ENCODE data around the gene TUBA3D.
"Not testable (repeated sequence)": the region's sequence is repeated elsewhere in the genome, so short reads cannot be mapped to it uniquely, and the experiment has no call there.

Gene TUBA3D

DNA sequence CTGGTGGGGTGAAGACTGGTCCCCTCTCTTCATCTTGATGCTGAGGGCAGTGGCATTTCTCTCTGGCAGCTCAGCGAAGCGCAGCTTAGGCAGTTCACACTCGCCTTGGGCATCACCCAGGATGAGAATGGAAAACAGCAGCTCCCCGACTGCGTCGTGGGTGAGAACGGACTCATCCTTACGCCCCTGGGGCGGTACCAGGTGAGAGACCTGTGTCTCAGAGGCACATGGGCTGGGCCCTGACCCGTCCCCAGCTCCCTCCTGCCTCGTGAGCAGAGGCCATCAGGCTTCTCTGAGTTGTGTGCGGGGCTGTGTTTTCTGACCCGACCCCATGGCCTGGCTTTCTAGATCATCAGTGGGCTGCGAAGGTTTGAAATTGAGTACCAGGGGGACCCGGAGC, 43.5 kb downstream of the TUBA3D start:
- Histone ChIP-seq H3K9ac (ENCODE audit: low read depth, low read length) (no peak overlapping the region), H3K27ac (ENCODE audit: low read length) (no peak overlapping the region)
- no peak for ATAC-seq (ENCODE audit: insufficient read depth, low read depth)

DNA sequence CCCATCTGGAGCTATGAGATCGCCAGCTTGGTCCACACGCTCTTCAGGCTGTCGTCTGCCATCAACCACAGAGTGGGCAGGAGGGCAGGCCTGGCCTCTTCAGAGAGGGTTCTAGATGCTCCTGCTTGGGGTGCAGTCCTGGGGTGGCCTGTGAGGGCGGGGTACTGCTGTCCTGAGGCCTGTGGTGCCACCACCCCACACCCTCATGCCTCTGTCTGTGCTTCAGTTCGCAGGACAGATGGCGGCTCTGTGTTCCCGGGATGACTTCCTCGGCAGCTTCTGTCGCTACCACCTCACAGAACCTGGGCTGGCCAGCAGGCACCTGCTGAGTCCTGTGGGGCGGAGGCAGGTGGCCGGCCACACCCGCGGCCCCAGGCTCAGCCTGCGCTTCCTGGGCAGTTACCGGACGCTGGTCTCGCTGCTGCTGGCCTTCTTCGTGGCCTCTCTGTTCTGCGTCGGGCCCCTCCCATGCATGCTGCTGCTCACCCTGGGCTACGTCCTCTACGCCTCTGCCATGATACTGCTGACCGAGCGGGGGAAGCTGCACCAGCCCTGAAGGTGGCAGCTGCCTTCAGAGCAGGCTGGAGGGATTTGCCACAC, 44.1 kb downstream of the TUBA3D start:
- H3K36me3 ChIP-seq (ENCODE audit: insufficient read depth, low read length), result peaks cover 46% of the 10 kb centered on the region
- not testable (repeated sequence) for H3K4me2 ChIP-seq (ENCODE audit: insufficient read depth, low read length); DNase-seq; H3K9ac ChIP-seq (ENCODE audit: low read depth, low read length); H3K9me3 ChIP-seq (ENCODE audit: insufficient read depth, low read length, severe bottlenecking); H3K4me3 ChIP-seq (ENCODE audit: low read depth in 1 of 2, low read length in 2 of 2); H3K27ac ChIP-seq (ENCODE audit: low read length); H3K27me3 ChIP-seq (ENCODE audit: insufficient read depth, low read length, poor library complexity); H4K20me1 ChIP-seq (ENCODE audit: insufficient read depth, low read length); H3K4me1 ChIP-seq (ENCODE audit: insufficient read depth, low read length); H2AFZ ChIP-seq (ENCODE audit: low read depth, low read length); H3K79me2 ChIP-seq (ENCODE audit: insufficient read depth, low read length); ATAC-seq (ENCODE audit: insufficient read depth, low read depth)

More for the DNA sequence above, 43.5 kb downstream of the TUBA3D start:
- H3K4me1 ChIP-seq (ENCODE audit: insufficient read depth, low read length), result no peaks in the 10 kb centered on the region
- TF ChIP-seq, protein P1, sequence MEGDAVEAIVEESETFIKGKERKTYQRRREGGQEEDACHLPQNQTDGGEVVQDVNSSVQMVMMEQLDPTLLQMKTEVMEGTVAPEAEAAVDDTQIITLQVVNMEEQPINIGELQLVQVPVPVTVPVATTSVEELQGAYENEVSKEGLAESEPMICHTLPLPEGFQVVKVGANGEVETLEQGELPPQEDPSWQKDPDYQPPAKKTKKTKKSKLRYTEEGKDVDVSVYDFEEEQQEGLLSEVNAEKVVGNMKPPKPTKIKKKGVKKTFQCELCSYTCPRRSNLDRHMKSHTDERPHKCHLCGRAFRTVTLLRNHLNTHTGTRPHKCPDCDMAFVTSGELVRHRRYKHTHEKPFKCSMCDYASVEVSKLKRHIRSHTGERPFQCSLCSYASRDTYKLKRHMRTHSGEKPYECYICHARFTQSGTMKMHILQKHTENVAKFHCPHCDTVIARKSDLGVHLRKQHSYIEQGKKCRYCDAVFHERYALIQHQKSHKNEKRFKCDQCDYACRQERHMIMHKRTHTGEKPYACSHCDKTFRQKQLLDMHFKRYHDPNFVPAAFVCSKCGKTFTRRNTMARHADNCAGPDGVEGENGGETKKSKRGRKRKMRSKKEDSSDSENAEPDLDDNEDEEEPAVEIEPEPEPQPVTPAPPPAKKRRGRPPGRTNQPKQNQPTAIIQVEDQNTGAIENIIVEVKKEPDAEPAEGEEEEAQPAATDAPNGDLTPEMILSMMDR (IDR thresholded peaks at IDR 0.05; ENCODE audit: borderline replicate concordance, extremely low read depth, low read length, poor library complexity, severe bottlenecking), result no peak
- no peak for TF ChIP-seq EZH2 (IDR thresholded peaks at IDR 0.05; ENCODE audit: borderline replicate concordance, low read depth, low read length, severe bottlenecking)
- H3K79me2 ChIP-seq (ENCODE audit: insufficient read depth, low read length), result no peaks in the 10 kb centered on the region
- H3K36me3 ChIP-seq (ENCODE audit: insufficient read depth, low read length), result peaks cover 46% of the 10 kb centered on the region
- no peak for DNase-seq
- H3K4me2 ChIP-seq (ENCODE audit: insufficient read depth, low read length), result no peak overlapping the region
- H3K27me3 ChIP-seq (ENCODE audit: insufficient read depth, low read length, poor library complexity), result no peaks in the 10 kb centered on the region
- no peaks in the 10 kb centered on the region for H3K9me3 ChIP-seq (ENCODE audit: insufficient read depth, low read length, severe bottlenecking)
- no peak overlapping the region for H2AFZ ChIP-seq (ENCODE audit: low read depth, low read length)
- peaks cover 3% of the 10 kb centered on the region for H4K20me1 ChIP-seq (ENCODE audit: insufficient read depth, low read length)
- no peak overlapping the region for H3K4me3 ChIP-seq (ENCODE audit: low read depth in 1 of 2, low read length in 2 of 2)

DNA sequence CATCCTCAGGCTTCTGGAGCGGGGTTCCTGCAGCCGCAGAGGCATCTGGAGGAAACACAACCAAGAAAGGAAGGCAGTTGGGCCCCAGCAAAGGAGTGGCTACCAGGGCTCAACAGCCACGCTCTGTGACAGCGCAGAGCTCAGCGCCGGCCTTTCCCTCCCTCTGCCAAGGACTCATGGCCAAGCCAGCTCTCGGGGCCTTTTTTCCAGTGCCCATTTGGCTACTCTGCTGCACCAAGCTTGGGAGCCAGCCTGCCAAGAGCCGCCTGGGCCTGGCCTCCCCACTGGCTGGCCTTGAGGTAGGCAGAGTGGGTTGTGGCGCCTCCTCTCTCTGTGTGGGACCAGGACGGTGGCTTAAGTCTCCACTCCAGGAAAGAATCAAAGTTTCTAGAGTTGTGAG, 44.6 kb downstream of the TUBA3D start:
- Histone ChIP-seq H3K4me1 (ENCODE audit: insufficient read depth, low read length) (no peaks in the 10 kb centered on the region), H3K4me2 (ENCODE audit: insufficient read depth, low read length) (no peak overlapping the region), H4K20me1 (ENCODE audit: insufficient read depth, low read length) (peaks cover 3% of the 10 kb centered on the region), H3K9ac (ENCODE audit: low read depth, low read length) (no peak overlapping the region), H3K36me3 (ENCODE audit: insufficient read depth, low read length) (peaks cover 42% of the 10 kb centered on the region), H2AFZ (ENCODE audit: low read depth, low read length) (no peak overlapping the region), H3K27ac (ENCODE audit: low read length) (no peak overlapping the region), H3K27me3 (ENCODE audit: insufficient read depth, low read length, poor library complexity) (no peaks in the 10 kb centered on the region), H3K9me3 (ENCODE audit: insufficient read depth, low read length, severe bottlenecking) (no peaks in the 10 kb centered on the region), H3K4me3 (ENCODE audit: low read depth in 1 of 2, low read length in 2 of 2) (no peak overlapping the region), H3K79me2 (ENCODE audit: insufficient read depth, low read length) (no peaks in the 10 kb centered on the region)
- TF ChIP-seq, protein P1 (IDR thresholded peaks at IDR 0.05; ENCODE audit: borderline replicate concordance, extremely low read depth, low read length, poor library complexity, severe bottlenecking), result no peak
- no peak for TF ChIP-seq EZH2 (IDR thresholded peaks at IDR 0.05; ENCODE audit: borderline replicate concordance, low read depth, low read length, severe bottlenecking)
- ATAC-seq (ENCODE audit: insufficient read depth, low read depth), result no peak
- DNase-seq, result no peak

DNA sequence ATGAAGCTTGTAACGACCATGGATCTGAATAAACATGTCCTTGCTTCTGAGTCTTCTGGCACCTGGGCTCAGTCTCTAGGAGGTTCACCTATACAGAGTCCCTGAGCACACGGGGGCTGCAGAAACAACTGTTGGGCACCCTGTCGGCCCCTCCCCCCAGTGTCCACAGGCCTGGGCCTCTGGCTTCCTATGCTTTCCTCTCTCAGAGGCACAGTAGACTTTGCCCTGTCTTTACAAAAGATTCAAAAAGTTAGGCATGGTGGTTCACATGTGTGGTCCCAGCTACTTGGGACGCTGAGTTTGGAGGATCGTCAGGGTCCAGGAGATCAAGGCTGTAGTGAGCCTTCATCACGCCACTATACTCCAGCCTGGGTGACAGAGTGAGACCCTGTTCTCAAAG, 45.6 kb downstream of the TUBA3D start:
- H3K36me3 ChIP-seq (ENCODE audit: insufficient read depth, low read length), result peaks cover 39% of the 10 kb centered on the region
- not testable (repeated sequence) for H3K27me3 ChIP-seq (ENCODE audit: insufficient read depth, low read length, poor library complexity); ATAC-seq (ENCODE audit: insufficient read depth, low read depth); H3K4me3 ChIP-seq (ENCODE audit: low read depth in 1 of 2, low read length in 2 of 2); H3K9ac ChIP-seq (ENCODE audit: low read depth, low read length); DNase-seq; H3K79me2 ChIP-seq (ENCODE audit: insufficient read depth, low read length); H3K27ac ChIP-seq (ENCODE audit: low read length); H3K4me2 ChIP-seq (ENCODE audit: insufficient read depth, low read length); H3K4me1 ChIP-seq (ENCODE audit: insufficient read depth, low read length); H2AFZ ChIP-seq (ENCODE audit: low read depth, low read length); H4K20me1 ChIP-seq (ENCODE audit: insufficient read depth, low read length); H3K9me3 ChIP-seq (ENCODE audit: insufficient read depth, low read length, severe bottlenecking)
